Mesodermal cell (in vitro differentiated cells): ENCODE results near the gene TSPAN18.

Experiments used
- H3K27ac ChIP-seq: 2 replicates; pipeline ENCODE4 v1.7.0; 2013; ENCODE audit warnings: mild to moderate bottlenecking, low read depth, low read length, moderate library complexity; ENCODE audit not compliant: severe bottlenecking
- H3K36me3 ChIP-seq: 2 replicates; pipeline ENCODE4 v1.7.1; 2013; ENCODE audit warnings: mild to moderate bottlenecking, low read length, moderate library complexity; ENCODE audit not compliant: control insufficient read depth, insufficient read depth
- H3K4me1 ChIP-seq: one replicate; pipeline ENCODE4 v1.7.1; 2013; ENCODE audit warnings: mild to moderate bottlenecking, low read length; ENCODE audit not compliant: insufficient read depth, control insufficient read depth, poor library complexity, severe bottlenecking
- H3K4me3 ChIP-seq: 2 replicates; pipeline ENCODE4 v1.7.0; 2013; ENCODE audit warnings: low read length, control low read depth, mild to moderate bottlenecking; ENCODE audit not compliant: insufficient read depth, poor library complexity, severe bottlenecking; ENCODE audit errors: extremely low read depth
- H3K9me3 ChIP-seq: 2 replicates; pipeline ENCODE4 v1.7.1; 2013; ENCODE audit warnings: mild to moderate bottlenecking, low read length, moderate library complexity; ENCODE audit not compliant: control insufficient read depth
- WGBS, 2 experiments: methylation state at CpG; one replicate each; pipeline ENCODE4 v1.1.5; 2013; ENCODE audit warnings: missing lambda C conversion rate in 2 of 2; ENCODE audit not compliant: insufficient coverage in 2 of 2; 5-methylcytosine and 5-hydroxymethylcytosine counted together

The TSPAN18 gene

DNA sequence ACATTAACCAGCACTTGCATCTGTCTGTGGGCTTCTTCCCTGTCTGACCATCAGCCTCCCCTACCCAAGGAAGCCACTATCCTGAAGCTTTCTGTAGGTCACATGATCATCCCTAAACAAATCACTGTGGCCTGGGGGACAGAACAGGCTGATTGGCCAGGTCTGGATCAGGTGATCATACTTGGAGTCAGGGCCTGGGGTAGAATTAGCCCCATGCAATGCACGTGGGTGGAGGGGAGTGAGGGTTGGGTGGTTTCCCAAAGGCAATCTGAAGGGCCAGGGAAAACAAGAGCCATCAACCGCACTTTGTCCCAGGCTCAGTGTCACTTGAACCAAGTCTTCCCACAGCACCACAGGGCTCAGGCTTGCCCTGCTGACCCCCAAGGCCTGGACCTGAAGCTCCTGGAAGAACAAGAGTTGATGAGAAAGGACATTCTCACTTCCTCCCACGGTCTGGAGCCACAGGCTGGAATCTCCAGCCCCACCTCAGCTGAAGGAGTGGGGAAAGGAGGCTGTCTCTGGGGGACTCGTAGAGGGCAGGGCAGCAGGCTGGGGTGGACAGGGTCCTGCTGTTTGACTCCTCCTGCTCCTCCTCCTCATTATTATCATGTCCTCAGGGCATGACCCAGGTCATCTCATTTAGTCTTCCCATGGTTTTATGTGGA lies 31.5 kb upstream of the TSPAN18 start:
- no peak overlapping the region for H3K4me3 ChIP-seq
- H3K4me1 ChIP-seq: peaks cover 7% of the 10 kb centered on the region
- H3K36me3 ChIP-seq: no peaks in the 10 kb centered on the region
- 85 to 86% methylated on average over 1 to 3 of the region's 4 CpGs for WGBS, 2 experiments
- H3K27ac ChIP-seq: no peak overlapping the region
- H3K9me3 ChIP-seq: no peaks in the 10 kb centered on the region

- 89 to 94% methylated on average over 11 to 12 of the region's 13 CpGs for WGBS, 2 experiments
- H3K36me3 ChIP-seq: no peaks in the 10 kb centered on the region
- H3K9me3 ChIP-seq: peaks cover 2% of the 10 kb centered on the region
- H3K4me3 ChIP-seq: no peak overlapping the region
- H3K27ac ChIP-seq: no peak overlapping the region
- peaks cover 35% of the 10 kb centered on the region for H3K4me1 ChIP-seq
Measured at GRCh38 chr11:44698252-44698912, 28.4 kb upstream of the TSPAN18 start.

GRCh38 chr11:44699497-44700408 lies 27.0 kb upstream of the TSPAN18 start:
- no peaks in the 10 kb centered on the region for H3K36me3 ChIP-seq
- H3K4me1 ChIP-seq: peaks cover 38% of the 10 kb centered on the region
- H3K4me3 ChIP-seq: no peak overlapping the region
- H3K27ac ChIP-seq: peak overlapping the region; percentile 41
- 87 to 88% methylated on average over 10 to 11 of the region's 12 CpGs for WGBS, 2 experiments
- peaks cover 12% of the 10 kb centered on the region for H3K9me3 ChIP-seq

- H3K4me3 ChIP-seq: no peak overlapping the region
- no peaks in the 10 kb centered on the region for H3K36me3 ChIP-seq
- 80% methylated on average over 1 of the region's 2 CpGs; no CpG with 5 or more reads in 1 of the 2 experiments for WGBS, 2 experiments
- H3K4me1 ChIP-seq: peaks cover 38% of the 10 kb centered on the region
- H3K9me3 ChIP-seq: peaks cover 12% of the 10 kb centered on the region
- peak overlapping the region; percentile 55 for H3K27ac ChIP-seq
Measured at GRCh38 chr11:44701276-44701675, 25.5 kb upstream of the TSPAN18 start.

GRCh38 chr11:44702889-44703288 lies 23.9 kb upstream of the TSPAN18 start:
- H3K9me3 ChIP-seq: peaks cover 12% of the 10 kb centered on the region
- peaks cover 38% of the 10 kb centered on the region for H3K4me1 ChIP-seq
- H3K4me3 ChIP-seq: no peak overlapping the region
- WGBS, 2 experiments: 38 to 64% methylated on average over 2 to 4 of the region's 4 CpGs
- peak overlapping the region; percentile 93 for H3K27ac ChIP-seq
- H3K36me3 ChIP-seq: no peaks in the 10 kb centered on the region

DNA sequence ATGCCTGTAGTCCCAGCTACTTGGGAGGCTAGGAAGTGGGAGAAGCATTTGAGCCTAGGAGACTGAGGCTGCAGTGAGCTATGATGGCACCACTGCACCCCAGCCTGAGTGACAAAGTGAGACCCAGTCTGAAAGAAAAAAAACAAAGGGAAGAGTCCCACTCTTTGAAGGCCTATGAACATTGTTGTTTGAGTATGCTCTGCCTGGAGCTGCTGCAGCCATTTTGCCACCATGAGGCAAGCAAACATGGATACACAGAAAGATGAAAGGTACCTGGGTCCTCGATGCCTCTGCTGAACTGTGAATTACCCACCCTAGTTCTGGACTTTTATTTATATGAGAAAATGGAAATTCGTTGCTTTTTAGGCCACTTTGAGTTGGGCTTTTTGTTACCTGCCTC lies 19.7 kb upstream of the TSPAN18 start:
- Histone ChIP-seq H3K27ac (no peak overlapping the region), H3K9me3 (peaks cover 12% of the 10 kb centered on the region), H3K4me3 (no peak overlapping the region), H3K36me3 (no peaks in the 10 kb centered on the region), H3K4me1 (peaks cover 46% of the 10 kb centered on the region)
- 90% methylated on average over 2 of the region's 2 CpGs; no CpG with 5 or more reads in 1 of the 2 experiments for WGBS, 2 experiments

- H3K4me3 ChIP-seq: no peak overlapping the region
- H3K27ac ChIP-seq: no peak overlapping the region
Measured at GRCh38 chr11:44708009-44708408, 18.8 kb upstream of the TSPAN18 start.

DNA sequence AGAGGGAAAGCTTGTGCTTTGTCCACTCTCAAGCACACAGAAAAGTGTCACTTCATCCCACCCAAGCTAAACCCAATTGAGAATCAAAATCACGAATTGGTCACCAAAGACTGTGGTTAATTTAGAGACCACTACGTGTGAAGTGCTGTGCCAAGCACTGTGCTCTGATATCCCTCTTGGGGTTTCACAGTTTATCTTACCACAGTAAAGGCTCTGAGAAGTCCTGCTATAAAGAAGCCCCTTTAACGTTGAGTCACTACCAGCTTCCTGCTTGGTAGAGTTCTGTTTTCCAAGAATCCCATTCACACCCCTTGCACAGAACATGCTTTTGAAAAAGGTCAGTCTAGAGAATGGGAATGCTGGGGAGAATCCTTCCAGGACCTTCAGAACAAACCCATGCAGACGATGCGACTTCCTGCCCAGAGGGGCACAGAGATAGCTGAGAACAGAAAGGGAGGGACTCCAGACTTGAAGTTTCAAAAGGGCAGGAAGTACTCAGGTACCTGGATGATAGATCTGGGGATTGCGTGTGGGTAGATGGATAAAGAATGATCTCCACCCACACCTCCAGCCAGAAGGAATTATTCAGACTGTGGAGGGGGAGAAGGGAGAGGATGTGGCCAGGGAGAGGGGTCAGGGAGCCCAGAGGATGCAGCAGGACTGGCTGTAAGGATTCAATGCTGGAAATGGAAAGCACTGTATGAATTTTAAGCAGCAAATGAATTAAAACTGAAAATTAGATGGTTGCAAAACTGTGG lies 18.1 kb upstream of the TSPAN18 start:
- peaks cover 46% of the 10 kb centered on the region for H3K4me1 ChIP-seq
- WGBS, 2 experiments: 88 to 97% methylated on average over 3 to 5 of the region's 6 CpGs
- H3K9me3 ChIP-seq: peaks cover 7% of the 10 kb centered on the region
- peak overlapping the region; percentile 1 for H3K27ac ChIP-seq
- H3K4me3 ChIP-seq: no peak overlapping the region
- no peaks in the 10 kb centered on the region for H3K36me3 ChIP-seq

More at GRCh38 chr11:44708009-44708408, 18.8 kb upstream of the TSPAN18 start:
- Histone ChIP-seq H3K36me3 (no peaks in the 10 kb centered on the region), H3K9me3 (peaks cover 12% of the 10 kb centered on the region), H3K4me1 (peaks cover 48% of the 10 kb centered on the region)
- 80 to 100% methylated on average over 1 to 6 of the region's 10 CpGs for WGBS, 2 experiments

- Histone ChIP-seq H3K9me3 (peaks cover 2% of the 10 kb centered on the region), H3K4me1 (peaks cover 46% of the 10 kb centered on the region), H3K4me3 (no peak overlapping the region), H3K36me3 (no peaks in the 10 kb centered on the region), H3K27ac (no peak overlapping the region)
- 88 to 89% methylated on average over 3 of the region's 3 CpGs for WGBS, 2 experiments
Measured at GRCh38 chr11:44709281-44709562, 17.5 kb upstream of the TSPAN18 start.

DNA sequence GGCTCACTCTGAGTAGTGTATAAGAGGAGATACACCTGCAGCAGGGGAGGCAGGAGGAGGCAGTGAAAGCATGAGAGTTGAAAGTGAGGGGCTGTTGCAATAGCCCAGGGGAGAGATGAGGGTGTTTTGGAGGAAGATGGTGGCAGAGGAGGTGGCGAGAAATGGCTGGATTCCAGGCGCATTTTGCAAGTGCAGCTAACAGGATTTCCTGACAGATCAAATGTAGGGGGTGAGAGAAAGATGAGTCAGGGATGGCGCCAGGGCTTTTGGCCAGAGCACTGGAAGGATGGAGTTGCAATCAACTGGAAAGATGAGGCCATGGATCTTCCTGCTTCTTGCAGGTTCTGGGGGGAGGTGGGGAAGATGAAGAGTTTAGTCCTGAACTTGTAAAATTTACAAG lies 16.8 kb upstream of the TSPAN18 start:
- peaks cover 46% of the 10 kb centered on the region for H3K4me1 ChIP-seq
- H3K9me3 ChIP-seq: no peaks in the 10 kb centered on the region
- no peak overlapping the region for H3K4me3 ChIP-seq
- WGBS, 2 experiments: 85 to 86% methylated on average over 3 of the region's 3 CpGs
- H3K36me3 ChIP-seq: no peaks in the 10 kb centered on the region
- H3K27ac ChIP-seq: no peak overlapping the region
